HG03521 (cell line): ENCODE measurements around the gene RGS17.

ENCODE experiments used
- ATAC-seq: cut with Tn5 transposase; IDR thresholded peaks from one replicate; pipeline ENCODE4 v1.9.1; 2021; ENCODE audit warnings: mild to moderate bottlenecking, moderate library complexity; ENCODE audit not compliant: unreplicated experiment

RGS17 gene

DNA sequence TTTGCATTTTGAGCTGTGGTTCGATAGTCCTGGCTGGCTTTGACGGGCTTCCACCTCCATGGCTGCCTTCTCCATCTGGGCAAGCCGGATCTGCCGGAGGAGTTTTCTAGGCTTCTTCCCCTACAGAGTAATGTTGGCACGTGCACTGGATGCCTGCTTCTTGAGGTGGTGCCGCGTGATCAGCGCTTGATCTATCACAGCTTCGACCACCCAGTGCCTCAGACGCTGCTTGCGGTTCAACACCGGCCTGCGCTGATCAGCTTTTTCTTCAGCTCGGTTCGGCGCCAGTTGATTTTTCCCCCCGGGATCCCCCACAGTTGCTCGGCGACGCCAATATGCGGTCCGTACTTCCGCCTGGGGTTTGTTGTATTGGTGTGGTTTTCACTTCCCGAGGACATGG, 171.7 kb downstream of the RGS17 start:
- no peak for ATAC-seq

DNA sequence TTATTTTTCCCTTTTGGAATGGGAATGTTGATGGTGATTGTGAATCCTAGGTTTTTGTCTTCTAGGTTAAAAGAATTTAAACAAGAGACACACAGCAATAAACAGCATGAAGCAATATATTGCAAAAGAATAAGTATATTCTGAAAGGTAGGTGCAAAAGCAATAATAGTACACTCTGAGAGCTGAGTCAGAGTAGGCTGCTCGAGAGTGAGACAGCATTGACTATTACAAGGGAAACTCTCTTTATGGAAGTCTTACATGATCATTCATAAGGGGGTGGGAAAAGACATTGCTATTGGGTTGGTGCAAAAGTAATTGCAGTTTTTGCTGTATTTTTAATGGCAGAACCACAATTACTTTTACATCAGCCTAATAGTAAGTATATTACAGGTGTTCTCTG, 173.3 kb downstream of the RGS17 start:
- ATAC-seq = no peak
